Calu3 (cell line): Measurements from ENCODE around the gene FLRT1. TPM values are rescaled to one million over a fixed set of nuclear protein-coding genes. Genes with fewer than 3 reads are reported as not detected.

Source experiments
- BruUV-seq: library from RNA; stranded (reverse); fragments of 400-500 nt; replicated peaks from 2 replicates; lab custom pipeline; 2021; lab: Mats Ljungman, UMichigan
- CTCF ChIA-PET: fragments of 300-600 bp; sonication (Branson Sonifier 250); formaldehyde crosslinking; loops from one replicate; lab custom pipeline; 2022; ENCODE audit warnings: antibody characterized with exemption; lab: Charles Lee
- DNase-seq: peaks from one replicate; pipeline ENCODE4 v3.0.0; 2022
- H3K27ac Mint-ChIP-seq: one replicate; pipeline ENCODE4 v1.8.0; 2022; ENCODE audit warnings: mixed read lengths; ENCODE audit not compliant: unreplicated experiment
- H3K27me3 Mint-ChIP-seq: one replicate; pipeline ENCODE4 v1.8.0; 2022; ENCODE audit warnings: mixed read lengths; ENCODE audit not compliant: unreplicated experiment
- H3K36me3 Mint-ChIP-seq: one replicate; pipeline ENCODE4 v1.8.0; 2022; ENCODE audit warnings: mild to moderate bottlenecking, moderate library complexity, mixed read lengths; ENCODE audit not compliant: insufficient read depth, unreplicated experiment
- H3K4me1 Mint-ChIP-seq: one replicate; pipeline ENCODE4 v1.8.0; 2022; ENCODE audit warnings: mild to moderate bottlenecking, low read depth, mixed read lengths; ENCODE audit not compliant: unreplicated experiment
- H3K4me3 Mint-ChIP-seq: one replicate; pipeline ENCODE4 v1.8.0; 2022; ENCODE audit warnings: mild to moderate bottlenecking, low read depth, moderate library complexity, mixed read lengths; ENCODE audit not compliant: unreplicated experiment
- H3K9me3 Mint-ChIP-seq: one replicate; pipeline ENCODE4 v1.8.0; 2022; ENCODE audit warnings: low read depth, mixed read lengths; ENCODE audit not compliant: unreplicated experiment
- intact Hi-C: fragments of 100-400 bp; cut with micrococcal nuclease; formaldehyde crosslinking; loops from one replicate; pipeline ENCODE4 v1.10.0; 2022; ENCODE audit not compliant: unreplicated experiment
- total RNA-seq: library from RNA; stranded (reverse); gene quantifications from 2 replicates; pipeline ENCODE4 v1.2.3, GENCODE V29; 2022
- TF ChIP-seq, protein P1 (sequence below): fragments of 200-600 bp; IDR thresholded peaks from one replicate; pipeline ENCODE4 v1.8.0; 2022; ENCODE audit warnings: antibody characterized with exemption; ENCODE audit not compliant: unreplicated experiment

FLRT1 gene
- total RNA-seq, 1 experiment from 2014 or later: 0.09 TPM

DNA sequence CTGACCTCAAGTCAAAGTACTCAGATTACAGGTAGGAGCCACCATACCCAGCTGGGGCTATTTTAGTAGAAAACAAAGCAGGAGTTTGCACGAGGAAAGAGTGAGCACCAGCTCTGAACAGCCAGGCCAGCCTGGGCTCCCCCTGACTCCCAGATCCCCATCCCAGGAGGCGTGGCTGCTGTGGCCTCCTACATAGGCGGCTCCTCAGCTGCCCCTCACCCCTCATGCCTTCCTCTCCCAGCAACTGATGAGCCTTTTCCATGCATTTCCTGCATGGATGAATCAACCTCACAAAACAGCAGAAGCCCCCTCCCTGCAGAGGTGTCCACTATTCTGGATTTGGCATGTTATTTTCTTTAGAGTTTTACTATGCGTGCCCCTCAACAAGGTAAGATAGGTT lies 10.5 kb upstream of the FLRT1 start:
- Mint-ChIP-seq H3K4me1 (no peaks in the 10 kb centered on the region), H3K4me3 (no peak overlapping the region), H3K36me3 (peaks cover 4% of the 10 kb centered on the region), H3K27ac (no peak overlapping the region), H3K9me3 (no peaks in the 10 kb centered on the region), H3K27me3 (peaks cover 46% of the 10 kb centered on the region)
- no peak for DNase-seq
- intact Hi-C loops: no loop called here
- no TSS peak for BruUV-seq
- CTCF ChIA-PET: no interaction called here
- TF ChIP-seq, protein P1, sequence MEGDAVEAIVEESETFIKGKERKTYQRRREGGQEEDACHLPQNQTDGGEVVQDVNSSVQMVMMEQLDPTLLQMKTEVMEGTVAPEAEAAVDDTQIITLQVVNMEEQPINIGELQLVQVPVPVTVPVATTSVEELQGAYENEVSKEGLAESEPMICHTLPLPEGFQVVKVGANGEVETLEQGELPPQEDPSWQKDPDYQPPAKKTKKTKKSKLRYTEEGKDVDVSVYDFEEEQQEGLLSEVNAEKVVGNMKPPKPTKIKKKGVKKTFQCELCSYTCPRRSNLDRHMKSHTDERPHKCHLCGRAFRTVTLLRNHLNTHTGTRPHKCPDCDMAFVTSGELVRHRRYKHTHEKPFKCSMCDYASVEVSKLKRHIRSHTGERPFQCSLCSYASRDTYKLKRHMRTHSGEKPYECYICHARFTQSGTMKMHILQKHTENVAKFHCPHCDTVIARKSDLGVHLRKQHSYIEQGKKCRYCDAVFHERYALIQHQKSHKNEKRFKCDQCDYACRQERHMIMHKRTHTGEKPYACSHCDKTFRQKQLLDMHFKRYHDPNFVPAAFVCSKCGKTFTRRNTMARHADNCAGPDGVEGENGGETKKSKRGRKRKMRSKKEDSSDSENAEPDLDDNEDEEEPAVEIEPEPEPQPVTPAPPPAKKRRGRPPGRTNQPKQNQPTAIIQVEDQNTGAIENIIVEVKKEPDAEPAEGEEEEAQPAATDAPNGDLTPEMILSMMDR: no peak

DNA sequence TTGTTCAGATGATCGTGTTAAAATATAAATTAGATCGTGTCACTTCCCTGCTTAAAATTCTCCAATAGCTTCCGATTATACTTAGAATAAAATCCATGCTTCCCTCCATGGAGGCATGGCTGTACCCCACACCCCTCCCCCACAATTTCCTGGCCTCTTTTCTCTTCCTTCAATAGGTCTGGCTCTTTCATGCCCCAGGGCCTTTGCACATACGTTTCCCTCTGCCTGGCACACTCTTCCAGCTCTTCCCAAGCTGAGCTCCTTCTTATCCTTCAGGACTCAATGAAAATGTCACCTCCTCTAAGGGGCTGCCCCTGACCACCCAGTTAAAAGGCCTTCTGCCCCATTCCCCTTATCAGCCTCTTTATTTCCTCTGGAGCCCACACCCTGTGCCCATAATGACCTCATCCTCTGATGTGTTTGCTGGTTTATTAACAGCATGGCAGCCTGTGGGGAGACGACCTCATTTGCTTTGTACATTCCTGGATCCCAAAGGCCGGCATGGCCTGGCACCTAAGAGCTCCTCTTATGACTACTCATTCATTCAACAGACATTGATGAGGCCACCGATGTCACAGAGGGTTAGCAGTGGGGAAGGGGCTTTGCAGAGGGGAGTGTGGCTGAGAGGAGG lies 9.0 kb upstream of the FLRT1 start:
- intact Hi-C loops: no loop called here
- H3K4me3 Mint-ChIP-seq: no peak overlapping the region
- H3K36me3 Mint-ChIP-seq: no peaks in the 10 kb centered on the region
- peaks cover 48% of the 10 kb centered on the region for H3K27me3 Mint-ChIP-seq
- DNase-seq: no peak
- H3K27ac Mint-ChIP-seq: no peak overlapping the region
- CTCF ChIA-PET: no interaction called here
- no TSS peak for BruUV-seq
- no peaks in the 10 kb centered on the region for H3K9me3 Mint-ChIP-seq
- no peaks in the 10 kb centered on the region for H3K4me1 Mint-ChIP-seq
- TF ChIP-seq, protein P1: no peak

DNA sequence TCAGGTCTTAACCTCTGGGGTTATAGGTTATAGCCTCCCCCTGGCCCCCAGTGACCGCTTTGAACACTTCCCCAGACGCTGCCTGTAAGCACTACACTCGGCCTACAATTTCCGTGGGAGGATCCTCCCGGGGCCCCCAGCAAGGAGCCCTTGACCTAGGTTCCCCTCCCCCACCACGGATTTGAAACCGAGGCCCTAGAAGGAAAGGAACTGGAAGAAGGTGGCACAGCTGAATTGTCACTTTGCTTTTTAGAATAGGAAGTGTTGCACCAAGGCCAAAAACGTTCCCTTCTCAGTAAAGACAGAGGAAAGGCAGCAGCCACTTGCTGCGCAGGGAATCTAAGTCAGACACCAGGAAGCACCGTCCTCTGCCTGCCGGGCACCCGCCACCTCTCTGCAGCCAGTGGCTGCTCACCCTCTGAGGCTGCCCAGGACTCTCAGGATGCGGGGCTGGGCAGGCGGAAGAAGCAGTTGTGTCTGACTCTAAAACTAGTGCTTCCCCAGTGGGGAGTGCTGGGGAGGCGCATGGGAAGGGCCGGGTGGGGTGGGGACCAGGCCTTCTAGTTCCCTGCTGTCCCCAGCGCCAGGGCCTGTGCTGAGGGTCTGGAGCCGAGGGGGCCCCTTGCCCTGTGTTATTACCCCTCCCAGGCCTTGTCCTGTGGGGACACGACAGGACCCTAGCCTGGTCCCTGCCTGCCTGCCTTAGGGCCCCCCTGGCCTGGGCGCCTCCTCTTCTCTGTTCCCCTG lies 7.9 kb upstream of the FLRT1 start:
- CTCF ChIA-PET: no interaction called here
- BruUV-seq: no TSS peak
- H3K27me3 Mint-ChIP-seq: peaks cover 55% of the 10 kb centered on the region

DNA sequence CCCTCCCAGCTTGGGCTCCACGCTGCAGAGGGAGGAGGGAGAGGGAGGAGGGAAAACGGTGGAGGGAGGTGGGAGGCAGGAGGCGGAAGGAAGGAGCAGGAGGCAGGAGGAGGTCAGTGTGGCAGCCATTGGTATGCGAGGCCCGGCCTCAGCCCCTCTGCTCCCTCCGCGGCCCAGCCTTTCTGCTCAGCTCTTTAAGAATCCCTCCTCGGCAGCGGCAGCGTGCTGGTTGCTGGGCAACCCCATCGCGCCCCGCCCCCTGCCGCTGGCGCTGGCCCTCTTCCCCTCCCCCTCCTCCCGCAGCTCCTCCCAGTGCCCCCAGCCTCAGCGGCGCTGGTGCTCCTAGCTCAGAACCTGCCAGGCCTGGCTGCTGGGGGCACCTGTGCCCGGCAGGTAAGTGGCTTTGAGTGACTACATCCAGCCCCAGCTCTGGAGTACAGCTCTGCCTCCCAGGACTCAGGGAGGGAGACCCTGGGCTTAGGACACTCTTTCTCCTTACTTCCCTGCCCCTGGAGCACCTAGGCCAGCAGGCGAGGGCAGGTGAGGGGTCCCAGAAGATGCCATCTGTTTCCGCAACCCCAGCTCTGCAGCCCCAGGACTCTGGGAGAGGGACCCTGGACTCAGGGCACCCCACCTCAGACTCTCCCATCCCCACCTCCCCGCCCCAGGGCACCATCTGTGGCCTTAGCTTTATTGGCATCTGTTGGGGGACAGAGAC lies 7.2 kb upstream of the FLRT1 start:
- Mint-ChIP-seq H3K9me3 (no peaks in the 10 kb centered on the region), H3K4me3 (no peak overlapping the region), H3K27ac (no peak overlapping the region), H3K4me1 (no peaks in the 10 kb centered on the region), H3K27me3 (peaks cover 62% of the 10 kb centered on the region), H3K36me3 (no peaks in the 10 kb centered on the region)
- TF ChIP-seq, protein P1: no peak
- no peak for DNase-seq
- no TSS peak for BruUV-seq
- intact Hi-C loops: no loop called here
- CTCF ChIA-PET: no interaction called here

More for the DNA sequence above, 7.9 kb upstream of the FLRT1 start:
- Mint-ChIP-seq H3K9me3 (no peaks in the 10 kb centered on the region), H3K4me1 (no peaks in the 10 kb centered on the region), H3K36me3 (no peaks in the 10 kb centered on the region), H3K4me3 (no peak overlapping the region), H3K27ac (no peak overlapping the region)
- no peak for DNase-seq
- TF ChIP-seq, protein P1: no peak
- intact Hi-C loops: no loop called here
